Activated naive CD8-positive, alpha-beta T cell treated with anti-CD3 and anti-CD28 coated beads, Interleukin-2, amount 50 U/mL, for 16 hours (primary cell): ENCODE data around the gene STX4.

Experiments used
- DNase-seq: peaks from one replicate; pipeline ENCODE4 v3.0.0-alpha.2; 2020; ENCODE audit warnings: low read depth, low spot score

STX4 gene

DNA sequence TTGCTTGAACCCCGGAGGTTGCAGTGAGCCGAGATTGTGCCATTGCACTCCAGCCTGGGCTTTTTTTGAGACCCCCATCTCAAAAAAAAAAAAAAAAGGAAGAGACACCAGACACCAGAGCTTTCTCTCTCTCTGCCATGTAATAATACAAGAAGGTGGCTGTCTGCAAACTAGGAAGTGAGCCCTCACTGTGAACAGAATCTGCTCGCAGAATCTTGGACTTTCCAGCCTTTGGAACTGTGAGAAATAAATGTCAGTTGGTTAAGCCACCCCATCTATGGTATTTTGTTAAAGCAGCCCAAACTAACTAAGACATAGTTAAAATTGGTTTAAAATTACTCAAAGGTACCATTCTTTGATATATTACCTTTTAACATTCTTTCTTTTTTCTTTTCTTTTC, 12.8 kb upstream of the STX4 start:
- no peak for DNase-seq

- no peak for DNase-seq
Measured at GRCh38 chr16:31022544-31023251, 10.7 kb upstream of the STX4 start.

GRCh38 chr16:31023252-31023602, 10.1 kb upstream of the STX4 start:
- no peak for DNase-seq

DNA sequence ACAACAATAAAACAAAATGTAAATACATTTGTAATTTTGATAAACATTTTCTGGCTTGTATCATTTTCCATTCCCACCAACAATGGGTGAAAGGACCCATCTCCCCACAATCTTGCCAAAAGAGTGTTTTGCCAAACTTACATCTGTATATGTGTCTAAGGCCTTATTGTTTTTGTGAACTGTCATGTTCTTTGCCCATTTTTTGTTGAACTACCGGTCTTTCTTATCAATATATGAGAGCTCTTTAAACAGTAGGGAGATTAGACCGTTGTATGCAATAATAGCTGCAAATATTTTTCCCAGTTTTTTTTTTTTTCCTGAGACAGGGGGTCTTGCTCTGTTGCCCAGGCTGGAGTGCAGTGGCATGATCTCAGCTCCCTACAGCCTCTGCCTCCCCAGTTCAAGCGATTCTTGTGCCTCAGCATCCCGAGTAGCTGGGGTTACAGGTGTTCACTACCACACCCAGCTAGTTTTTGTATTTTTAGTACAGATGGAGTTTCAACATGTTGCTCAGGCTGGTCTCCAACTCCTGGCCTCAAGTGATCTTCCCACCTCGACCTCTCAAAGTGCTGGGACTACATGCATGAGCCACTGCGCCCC, 9.6 kb upstream of the STX4 start:
- DNase-seq, result no peak

DNA sequence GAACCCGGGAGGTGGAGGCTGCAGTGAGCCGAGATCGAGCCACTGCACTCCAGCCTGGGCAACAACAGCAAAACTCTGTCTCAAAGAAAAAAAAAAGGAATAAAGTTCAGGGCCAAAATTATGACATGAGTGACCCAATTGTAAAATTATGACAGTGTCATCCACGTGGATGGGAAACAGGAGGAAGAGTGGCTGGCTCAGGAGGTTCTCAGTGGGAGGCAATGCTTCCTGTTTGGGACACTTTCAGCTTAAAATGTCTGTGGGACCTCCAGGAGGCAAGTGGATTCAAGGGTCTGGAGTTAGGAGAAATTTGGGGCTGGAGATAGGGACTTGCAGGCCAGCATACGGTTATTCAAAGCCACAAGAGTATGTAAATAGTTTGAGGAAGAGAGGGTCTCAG, 8.0 kb upstream of the STX4 start:
- DNase-seq, result no peak

DNA sequence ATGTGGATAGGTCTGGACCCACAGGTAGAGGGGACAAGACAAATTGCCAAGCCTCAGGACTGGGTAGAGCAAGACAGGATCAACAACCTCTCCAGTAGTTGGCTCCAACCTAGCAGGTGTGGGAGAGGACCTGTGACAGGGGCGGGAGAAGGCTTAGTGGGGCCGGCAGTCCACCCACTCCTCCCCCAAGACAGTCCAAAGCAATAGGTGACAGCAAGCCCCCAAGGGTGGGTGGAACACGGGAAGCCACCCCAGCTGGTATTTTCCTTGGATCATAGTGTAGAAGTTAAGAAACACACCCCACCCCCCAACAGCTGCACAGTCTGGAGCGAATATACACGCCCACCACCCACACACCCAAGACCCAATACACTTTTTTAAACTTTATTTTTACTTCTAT, 4.1 kb upstream of the STX4 start:
- no peak for DNase-seq

GRCh38 chr16:31031276-31031675, 2.1 kb upstream of the STX4 start:
- no peak for DNase-seq

DNA sequence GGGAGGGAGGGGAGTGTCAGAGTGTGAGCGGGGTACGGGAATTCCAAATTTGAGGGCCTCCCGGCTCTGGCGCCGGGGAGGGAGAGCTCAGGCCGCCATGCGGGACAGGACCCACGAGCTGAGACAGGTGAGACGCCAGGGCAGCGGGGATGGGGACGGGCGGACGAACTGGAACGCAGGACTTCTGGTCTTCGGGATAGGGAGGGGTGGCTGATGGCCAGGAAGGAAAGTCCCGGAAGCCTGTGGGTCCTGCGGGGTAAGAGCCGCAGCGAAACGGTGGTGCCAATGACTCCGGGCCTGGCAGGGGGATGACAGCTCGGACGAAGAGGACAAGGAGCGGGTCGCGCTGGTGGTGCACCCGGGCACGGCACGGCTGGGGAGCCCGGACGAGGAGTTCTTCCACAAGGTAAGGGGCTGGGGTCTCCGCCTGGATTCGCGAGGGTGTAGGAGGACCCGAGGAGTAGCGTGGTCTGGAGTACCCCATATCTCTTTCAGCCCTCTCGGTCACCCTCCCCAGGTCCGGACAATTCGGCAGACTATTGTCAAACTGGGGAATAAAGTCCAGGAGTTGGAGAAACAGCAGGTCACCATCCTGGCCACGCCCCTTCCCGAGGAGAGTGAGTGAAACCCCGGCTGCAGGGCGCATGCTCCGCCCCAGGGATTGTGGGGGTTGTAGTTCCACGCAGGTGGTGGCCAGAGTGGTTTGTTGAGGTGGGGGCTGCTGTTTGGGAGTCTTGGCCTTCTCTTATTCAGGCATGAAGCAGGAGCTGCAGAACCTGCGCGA, 543 bp downstream of the STX4 start:
- DNase-seq, result peak; percentile 69

DNA sequence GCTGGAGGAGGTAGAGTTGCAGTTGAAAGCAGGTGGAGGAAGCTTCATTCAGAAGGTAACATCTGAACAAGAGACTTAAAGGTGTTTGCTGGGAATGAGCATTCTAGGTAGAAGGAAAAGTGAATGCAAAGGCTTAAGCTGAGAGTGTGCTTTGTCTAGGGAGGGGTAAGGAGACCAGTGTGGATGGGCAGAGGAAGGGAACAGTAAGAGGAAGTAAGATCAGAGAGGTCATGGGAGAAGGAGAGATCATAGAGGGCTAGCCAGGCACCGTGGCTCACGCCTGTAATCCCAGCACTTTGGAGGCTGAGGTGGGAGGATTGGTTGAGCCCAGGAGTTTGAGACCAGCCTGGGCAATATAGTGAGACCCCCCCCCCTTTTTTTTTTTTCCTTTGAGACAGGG, 3.3 kb downstream of the STX4 start:
- no peak for DNase-seq

DNA sequence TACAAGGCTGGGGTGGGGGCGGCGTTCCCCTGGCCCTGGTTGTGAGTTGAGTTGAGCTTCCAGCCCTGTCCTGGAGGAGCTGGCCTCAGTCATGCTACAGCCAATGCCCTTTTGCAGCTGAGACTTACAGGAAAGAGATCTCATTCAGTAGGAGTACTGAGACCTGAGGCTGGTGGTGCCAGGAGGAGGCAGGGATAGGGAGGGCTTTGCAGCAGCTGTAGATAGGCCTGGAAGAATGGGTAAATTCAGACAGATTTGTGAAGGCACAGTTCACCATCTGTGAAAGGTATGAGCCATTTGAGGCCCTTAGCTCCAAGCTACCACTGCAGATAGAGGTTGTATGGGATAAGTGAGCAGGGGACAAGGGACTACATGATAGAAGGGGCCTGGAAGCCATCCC, 5.6 kb downstream of the STX4 start:
- DNase-seq, result no peak

- no peak for DNase-seq
Measured at GRCh38 chr16:31042866-31043265, 9.5 kb downstream of the STX4 start.

- DNase-seq, result no peak
Measured at GRCh38 chr16:31043352-31043751, 10.0 kb downstream of the STX4 start.

DNA sequence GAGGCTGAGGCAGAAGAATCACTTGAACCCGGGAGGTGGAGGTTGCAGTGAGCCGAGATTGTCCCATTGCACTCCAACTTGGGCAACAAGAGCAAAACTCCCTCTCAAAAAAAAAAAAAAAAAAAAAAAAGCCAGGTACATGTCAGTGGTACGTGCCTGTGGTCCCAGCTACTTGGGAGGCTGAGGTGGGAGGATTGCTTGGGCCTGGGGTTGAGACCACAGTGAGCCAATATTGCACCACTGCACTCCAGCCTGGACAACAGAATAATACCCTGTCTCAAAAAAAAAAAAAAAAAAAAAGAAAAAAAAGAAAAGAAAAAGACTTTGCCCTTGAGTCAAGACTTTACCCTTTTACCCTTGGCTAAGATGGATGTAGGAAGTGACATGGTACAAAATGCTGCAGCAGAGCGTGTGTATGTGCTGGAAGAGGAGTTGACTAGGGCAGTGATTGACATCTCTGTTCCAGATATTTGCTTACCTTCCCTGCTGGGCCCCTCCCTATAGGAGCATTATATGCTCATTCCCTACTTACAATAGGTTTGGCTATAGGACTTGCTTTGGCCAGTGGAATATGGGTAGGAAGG, 10.6 kb downstream of the STX4 start:
- DNase-seq, result no peak

GRCh38 chr16:31050280-31051030, 17.1 kb downstream of the STX4 start:
- no peak for DNase-seq

DNA sequence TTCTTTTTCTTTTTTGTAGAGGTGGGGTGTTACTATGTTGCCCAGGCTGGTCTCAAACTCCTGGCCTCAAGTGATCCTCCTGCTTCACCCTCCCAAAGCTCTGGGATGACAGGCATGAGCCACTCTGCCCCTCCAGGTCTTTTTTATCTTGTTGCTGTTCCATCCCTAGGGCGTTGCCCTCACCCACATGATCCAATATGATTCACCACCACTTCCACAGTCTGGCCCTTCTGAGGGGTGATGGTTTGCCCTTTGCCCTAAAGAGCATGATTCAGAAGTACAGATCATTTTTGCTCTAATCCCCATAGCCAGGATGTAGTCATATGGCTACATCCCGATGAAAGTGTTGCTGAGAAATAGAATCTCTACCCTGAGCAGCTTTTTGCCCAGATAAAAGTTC, 18.8 kb downstream of the STX4 start:
- no peak for DNase-seq

DNA sequence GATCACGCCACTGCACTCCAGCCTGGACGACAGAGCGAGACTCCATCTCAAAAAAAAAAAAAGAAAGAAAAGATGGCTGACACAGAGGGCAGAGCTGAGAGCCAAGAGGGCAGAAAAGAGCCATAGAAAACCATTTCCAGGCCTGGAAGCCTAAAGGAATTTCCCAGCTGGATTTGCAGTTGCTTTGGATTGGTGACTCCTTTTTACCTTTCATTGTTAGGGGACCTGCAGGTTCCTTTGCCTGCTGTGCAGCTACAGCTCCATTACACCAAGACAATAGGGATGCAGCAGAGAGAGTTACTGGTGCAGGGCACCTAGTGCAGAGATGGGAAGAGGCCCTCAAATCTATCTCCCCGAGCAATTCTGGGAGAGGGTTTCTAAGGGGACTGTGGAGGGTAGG, 22.3 kb downstream of the STX4 start:
- DNase-seq, result no peak

DNA sequence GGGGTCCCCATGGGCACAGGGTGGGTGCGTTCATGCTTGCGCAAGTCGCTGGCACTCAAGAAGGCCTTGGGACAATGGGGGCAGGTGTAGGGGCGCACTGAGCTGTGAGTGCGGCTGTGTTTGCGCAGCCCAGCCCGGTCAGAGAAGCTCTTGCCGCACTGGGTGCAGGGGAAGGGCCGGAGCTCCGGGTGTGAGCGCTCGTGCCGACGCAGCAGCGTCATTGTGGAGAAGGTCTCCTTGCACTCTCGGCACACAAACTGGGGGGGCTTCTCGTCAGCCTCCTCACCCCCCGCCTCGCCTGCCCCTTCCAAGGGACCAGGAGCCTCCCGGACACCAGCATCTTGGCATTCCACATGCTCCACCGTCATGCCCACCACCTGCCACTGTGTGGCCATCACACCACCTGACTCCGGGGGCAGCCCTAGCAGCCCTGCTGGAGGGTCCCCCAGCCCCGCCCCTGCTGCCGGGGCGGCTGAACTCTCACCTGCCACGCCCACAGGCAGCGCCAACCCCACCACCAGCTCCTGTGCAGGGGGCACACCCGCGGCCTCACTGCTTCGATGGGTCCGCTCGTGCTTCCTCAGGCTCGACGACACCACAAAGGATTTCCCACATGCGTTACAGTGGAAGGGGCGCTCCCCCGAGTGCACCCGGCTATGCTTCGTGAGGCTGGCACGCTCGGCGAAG, 27.9 kb downstream of the STX4 start:
- no peak for DNase-seq

- no peak for DNase-seq
Measured at GRCh38 chr16:31061813-31062440, 28.6 kb downstream of the STX4 start.

GRCh38 chr16:31063495-31063842, 30.1 kb downstream of the STX4 start:
- no peak for DNase-seq

DNA sequence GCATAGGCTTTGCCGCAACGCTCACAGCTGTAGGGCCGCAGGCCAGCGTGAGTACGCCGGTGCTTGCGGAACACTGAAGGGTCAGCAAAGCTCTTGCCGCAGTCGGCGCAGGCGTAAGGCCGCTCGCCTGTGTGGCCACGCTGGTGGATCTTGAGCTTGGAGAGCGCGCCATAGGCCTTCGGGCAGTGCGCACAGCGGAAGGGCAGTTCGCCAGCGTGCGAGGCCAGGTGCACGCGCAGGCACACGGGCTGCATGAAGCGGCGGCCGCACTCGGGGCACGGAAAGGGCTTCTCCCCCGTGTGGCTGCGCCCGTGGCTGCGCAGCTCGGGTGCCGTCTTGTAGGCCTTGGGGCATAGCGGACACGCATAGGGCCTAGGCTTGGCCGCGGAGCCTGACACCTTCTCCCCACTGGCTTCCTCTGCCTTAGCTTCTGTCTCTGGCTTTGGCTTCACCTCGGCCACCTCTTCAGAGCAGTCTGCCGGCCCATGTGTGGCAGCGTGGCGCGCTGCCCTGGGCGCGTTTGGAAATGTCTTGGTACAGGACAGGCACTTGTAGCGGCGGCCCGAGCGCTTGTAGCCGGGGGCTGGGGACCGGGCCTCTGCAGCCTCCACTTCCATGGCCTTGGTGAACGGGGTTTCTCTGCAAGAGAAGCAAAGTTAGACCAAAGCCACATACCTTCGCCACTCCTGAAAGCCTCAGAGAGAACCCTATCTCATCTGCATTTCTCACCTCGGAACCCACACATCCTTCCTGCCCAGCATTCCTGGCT, 30.7 kb downstream of the STX4 start:
- no peak for DNase-seq
